IPS DF 6.9 (cell line): ENCODE results near the gene PERM1.

ENCODE experiments used
- DNase-seq: peaks from one replicate; pipeline ENCODE4 v3.0.0-alpha.2; 2013; ENCODE audit warnings: low read depth, low spot score
- H3K27ac ChIP-seq: one replicate; pipeline ENCODE4 v1.5.1; 2013; ENCODE audit warnings: low read length, control low read depth
- H3K27me3 ChIP-seq: 2 replicates; pipeline ENCODE4 v1.6.1; 2013; ENCODE audit warnings: mild to moderate bottlenecking, low read length; ENCODE audit not compliant: control insufficient read depth, insufficient read depth
- H3K36me3 ChIP-seq: 2 replicates; pipeline ENCODE4 v1.6.1; 2013; ENCODE audit warnings: low read length; ENCODE audit not compliant: control insufficient read depth, insufficient read depth
- H3K4me1 ChIP-seq: 2 replicates; pipeline ENCODE4 v1.6.1; 2013; ENCODE audit warnings: low read length; ENCODE audit not compliant: control insufficient read depth, insufficient read depth
- H3K4me3 ChIP-seq: 2 replicates; pipeline ENCODE4 v1.5.1; 2013; ENCODE audit warnings: mild to moderate bottlenecking, low read length
- H3K9me3 ChIP-seq: 2 replicates; pipeline ENCODE4 v1.6.1; 2013; ENCODE audit warnings: low read length, inconsistent platforms; ENCODE audit not compliant: control insufficient read depth, insufficient read depth
- WGBS: extraction: QIAGEN DNeasy Blood & Tissue Kit; methylation state at CpG from one replicate; pipeline ENCODE4 v1.1.7; 2013; ENCODE audit warnings: mixed read lengths, missing lambda C conversion rate; ENCODE audit not compliant: insufficient read length, insufficient coverage; 5-methylcytosine and 5-hydroxymethylcytosine counted together

The PERM1 gene

GRCh38 chr1:928825-929661 lies 52.9 kb downstream of the PERM1 start:
- no CpG with 5 or more reads among the region's 40 CpGs for WGBS
- Histone ChIP-seq H3K36me3 (no peaks in the 10 kb centered on the region), H3K4me3 (no peak overlapping the region), H3K4me1 (no peaks in the 10 kb centered on the region; the same call in 1 of the 2 replicates), H3K9me3 (no peaks in the 10 kb centered on the region), H3K27ac (no peak overlapping the region), H3K27me3 (peaks cover 68% of the 10 kb centered on the region)
- no peak for DNase-seq

- DNase-seq: no peak
- Histone ChIP-seq H3K36me3 (no peaks in the 10 kb centered on the region), H3K4me3 (no peak overlapping the region), H3K27ac (no peak overlapping the region), H3K27me3 (peaks cover 67% of the 10 kb centered on the region), H3K9me3 (no peaks in the 10 kb centered on the region), H3K4me1 (peaks cover 6% of the 10 kb centered on the region)
- no CpG with 5 or more reads among the region's 10 CpGs for WGBS
Measured at GRCh38 chr1:927748-928147, 54.1 kb downstream of the PERM1 start.

- no peak for DNase-seq
- H3K27ac ChIP-seq: no peak overlapping the region
- H3K4me3 ChIP-seq: no peak overlapping the region
- no CpG with 5 or more reads among the region's 9 CpGs for WGBS
- H3K36me3 ChIP-seq: no peaks in the 10 kb centered on the region
- peaks cover 6% of the 10 kb centered on the region for H3K4me1 ChIP-seq
- peaks cover 70% of the 10 kb centered on the region for H3K27me3 ChIP-seq
- H3K9me3 ChIP-seq: no peaks in the 10 kb centered on the region
Measured at GRCh38 chr1:927234-927633, 54.7 kb downstream of the PERM1 start.

GRCh38 chr1:925561-926421 lies 56.1 kb downstream of the PERM1 start:
- Histone ChIP-seq H3K4me3 (peak overlapping the region; percentile 8; the same call in 1 of the 2 replicates), H3K9me3 (no peaks in the 10 kb centered on the region), H3K36me3 (no peaks in the 10 kb centered on the region), H3K27ac (no peak overlapping the region), H3K27me3 (peaks cover 74% of the 10 kb centered on the region), H3K4me1 (peaks cover 9% of the 10 kb centered on the region)
- DNase-seq: no peak
- WGBS: no CpG with 5 or more reads among the region's 65 CpGs
